NCI-H446 (cell line): ENCODE measurements around the gene SYNE2.
"Not testable (repeated sequence)": the region's sequence is repeated elsewhere in the genome, so short reads cannot be mapped to it uniquely, and the experiment has no call there.

Experiments
- DNase-seq, 2 experiments: peaks; one replicate each; lab custom pipeline; 2025; lab: John Stamatoyannopoulos, UW

Gene SYNE2

GRCh38 chr14:64193821-64194220 is 341.0 kb downstream of the SYNE2 start:
- DNase-seq, result no peak

GRCh38 chr14:64194404-64194803 is 341.6 kb downstream of the SYNE2 start:
- DNase-seq, result no peak

- DNase-seq, result no peak
These were observed 342.4 kb downstream of the SYNE2 start for GRCh38 chr14:64195199-64195598.

GRCh38 chr14:64196056-64196455 is 343.3 kb downstream of the SYNE2 start:
- DNase-seq, result no peak

GRCh38 chr14:64196814-64197411 is 344.1 kb downstream of the SYNE2 start:
- DNase-seq, result no peak

- no peak for DNase-seq
These were observed 345.2 kb downstream of the SYNE2 start for GRCh38 chr14:64197996-64198395.

GRCh38 chr14:64198486-64198885 is 345.7 kb downstream of the SYNE2 start:
- DNase-seq, result no peak

- no peak for DNase-seq
These were observed 347.4 kb downstream of the SYNE2 start for GRCh38 chr14:64200170-64200569.

- no peak for DNase-seq
These were observed 348.5 kb downstream of the SYNE2 start for GRCh38 chr14:64201296-64201695.

- DNase-seq, result no peak
These were observed 349.2 kb downstream of the SYNE2 start for GRCh38 chr14:64201921-64202545.

GRCh38 chr14:64202716-64203115 is 349.9 kb downstream of the SYNE2 start:
- DNase-seq, result no peak

GRCh38 chr14:64203366-64204006 is 350.7 kb downstream of the SYNE2 start:
- DNase-seq, result no peak

- DNase-seq, result no peak
These were observed 355.5 kb downstream of the SYNE2 start for GRCh38 chr14:64208261-64208660.

GRCh38 chr14:64208981-64209380 is 356.2 kb downstream of the SYNE2 start:
- DNase-seq, result no peak

- DNase-seq, result no peak
These were observed 356.8 kb downstream of the SYNE2 start for GRCh38 chr14:64209444-64210131.

GRCh38 chr14:64210216-64210615 is 357.4 kb downstream of the SYNE2 start:
- DNase-seq, result no peak

GRCh38 chr14:64210912-64211311 is 358.1 kb downstream of the SYNE2 start:
- DNase-seq, result not testable (repeated sequence)

- DNase-seq, result no peak
These were observed 359.9 kb downstream of the SYNE2 start for GRCh38 chr14:64212666-64213065.

GRCh38 chr14:64213086-64213485 is 360.3 kb downstream of the SYNE2 start:
- no peak for DNase-seq

GRCh38 chr14:64213853-64214570 is 361.2 kb downstream of the SYNE2 start:
- DNase-seq, result no peak

- DNase-seq, result no peak
These were observed 362.5 kb downstream of the SYNE2 start for GRCh38 chr14:64215274-64215673.

GRCh38 chr14:64215978-64216377 is 363.2 kb downstream of the SYNE2 start:
- no peak for DNase-seq
